Stimulated activated naive B cell treated with anti-CD40 and anti-IgM and Interleukin-4, amounts not matched to agents 10 μg/mL and 1 μg/mL and 100 μg/mL, for 72 hours (primary cell): ENCODE results near the gene AASS.

ENCODE experiments used
- ATAC-seq, 2 donors: fragments of 150-1000 bp; cut with Tn5 transposase; replicated peaks; 2 replicates each; pipeline ENCODE4 v1.10.0; 2021; ENCODE audit warnings: moderate library complexity in 1 of 2
- DNase-seq: peaks from one replicate; pipeline ENCODE4 v3.0.0; 2021
- H3K27ac Mint-ChIP-seq: one replicate; pipeline ENCODE4 v1.8.0; 2022; ENCODE audit warnings: mild to moderate bottlenecking, mixed read lengths
- H3K27me3 Mint-ChIP-seq, 2 donors: one replicate each; pipeline ENCODE4 v1.8.0; 2022; ENCODE audit warnings: mixed read lengths in 2 of 2
- H3K36me3 Mint-ChIP-seq, 2 donors: one replicate each; pipeline ENCODE4 v1.8.0; 2022; ENCODE audit warnings: mixed read lengths in 2 of 2, mild to moderate bottlenecking in 1 of 2
- H3K4me1 Mint-ChIP-seq, 2 donors: one replicate each; pipeline ENCODE4 v1.8.0; 2022; ENCODE audit warnings: mixed read lengths in 2 of 2, mild to moderate bottlenecking in 1 of 2
- H3K4me3 Mint-ChIP-seq, 2 donors: one replicate each; pipeline ENCODE4 v1.8.0; 2022; ENCODE audit warnings: mild to moderate bottlenecking in 2 of 2, mixed read lengths in 2 of 2, moderate library complexity in 1 of 2
- H3K9me3 Mint-ChIP-seq, 2 donors: one replicate each; pipeline ENCODE4 v1.8.0; 2022; ENCODE audit warnings: mixed read lengths in 2 of 2, mild to moderate bottlenecking in 1 of 2

AASS gene

GRCh38 chr7:122082670-122083069, 61.4 kb downstream of the AASS start:
- Mint-ChIP-seq H3K4me1 (no peaks in the 10 kb centered on the region), H3K4me3 (no peak overlapping the region), H3K27me3 (no peaks in the 10 kb centered on the region), H3K9me3 (no peaks in the 10 kb centered on the region), H3K36me3 (peaks cover 16 to 29% of the 10 kb centered on the region in 2 donors), H3K27ac (no peak overlapping the region)
- ATAC-seq (no peak), DNase-seq (no peak)

DNA sequence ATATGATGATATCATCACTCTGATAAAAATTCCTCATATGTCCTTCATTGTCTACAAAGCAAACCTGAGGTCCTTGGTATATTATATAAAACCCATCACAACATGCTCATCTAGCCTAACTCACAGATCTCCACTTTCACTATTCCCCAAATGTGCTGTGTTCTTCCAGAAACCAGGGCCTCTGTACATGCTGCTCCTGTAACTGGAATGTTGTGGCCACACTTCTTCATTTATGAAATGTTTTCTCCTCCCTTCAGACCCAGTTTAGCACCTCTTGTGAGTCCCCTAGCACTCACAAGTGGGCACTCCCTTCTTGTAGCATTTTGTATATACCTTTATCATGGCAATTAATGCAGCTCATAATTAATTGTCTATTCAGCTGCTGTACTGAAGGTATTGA, 61.9 kb downstream of the AASS start:
- H3K36me3 Mint-ChIP-seq, result peaks cover 19 to 34% of the 10 kb centered on the region in 2 donors
- no peak overlapping the region for H3K27ac Mint-ChIP-seq
- no peaks in the 10 kb centered on the region for H3K4me1 Mint-ChIP-seq
- H3K27me3 Mint-ChIP-seq, result no peaks in the 10 kb centered on the region
- no peak overlapping the region for H3K4me3 Mint-ChIP-seq
- no peak for ATAC-seq
- no peak for DNase-seq
- no peaks in the 10 kb centered on the region for H3K9me3 Mint-ChIP-seq

- no peak overlapping the region for H3K4me3 Mint-ChIP-seq
- H3K36me3 Mint-ChIP-seq, result peaks cover 17 to 24% of the 10 kb centered on the region in 2 donors
- no peaks in the 10 kb centered on the region for H3K4me1 Mint-ChIP-seq
- ATAC-seq (no peak), DNase-seq (no peak)
- H3K9me3 Mint-ChIP-seq, result peaks cover 0 to 3% of the 10 kb centered on the region in 2 donors
- no peaks in the 10 kb centered on the region for H3K27me3 Mint-ChIP-seq
- no peak overlapping the region for H3K27ac Mint-ChIP-seq
These were observed 70.4 kb downstream of the AASS start for GRCh38 chr7:122073635-122074034.

- Mint-ChIP-seq H3K27ac (no peak overlapping the region), H3K9me3 (peaks cover 0 to 3% of the 10 kb centered on the region in 2 donors), H3K4me3 (no peak overlapping the region), H3K27me3 (no peaks in the 10 kb centered on the region), H3K4me1 (no peaks in the 10 kb centered on the region), H3K36me3 (peaks cover 13 to 20% of the 10 kb centered on the region in 2 donors)
- no peak for DNase-seq
- no peak for ATAC-seq
These were observed 71.0 kb downstream of the AASS start for GRCh38 chr7:122072924-122073599.

- H3K27me3 Mint-ChIP-seq, result no peaks in the 10 kb centered on the region
- no peak overlapping the region for H3K27ac Mint-ChIP-seq
- H3K36me3 Mint-ChIP-seq, result peaks cover 7 to 12% of the 10 kb centered on the region in 2 donors
- H3K4me1 Mint-ChIP-seq, result no peaks in the 10 kb centered on the region
- no peak for ATAC-seq
- peaks cover 0 to 3% of the 10 kb centered on the region in 2 donors for H3K9me3 Mint-ChIP-seq
- DNase-seq, result no peak
- no peak overlapping the region for H3K4me3 Mint-ChIP-seq
These were observed 71.8 kb downstream of the AASS start for GRCh38 chr7:122072272-122072671.

DNA sequence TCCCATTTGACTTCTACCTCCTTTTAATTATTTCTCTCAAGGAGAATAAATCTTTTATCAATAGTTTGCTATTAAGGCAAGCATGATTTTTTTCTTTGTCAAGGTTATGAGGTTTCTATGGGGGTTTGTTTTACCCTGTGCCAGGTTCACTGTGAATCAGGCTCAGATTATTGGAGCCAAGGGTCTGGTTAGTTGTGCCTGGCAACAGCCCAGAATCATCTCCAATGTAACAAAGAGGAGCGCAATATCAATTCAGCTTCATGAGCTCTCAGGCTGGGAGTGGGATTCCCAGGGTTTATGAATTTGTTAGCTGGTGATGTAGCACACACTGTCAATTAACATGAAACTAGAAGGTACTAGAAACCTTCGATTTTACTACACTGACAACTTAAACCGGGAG, 73.2 kb downstream of the AASS start:
- no peak for ATAC-seq
- H3K27me3 Mint-ChIP-seq, result no peaks in the 10 kb centered on the region

GRCh38 chr7:122070062-122070461, 74.0 kb downstream of the AASS start:
- ATAC-seq (peak in 1 of 2 donors; percentile 55), DNase-seq (no peak)
- peaks cover 0 to 2% of the 10 kb centered on the region in 2 donors for H3K9me3 Mint-ChIP-seq
- no peak overlapping the region for H3K4me3 Mint-ChIP-seq
- peaks cover 4 to 5% of the 10 kb centered on the region in 2 donors for H3K36me3 Mint-ChIP-seq
- no peaks in the 10 kb centered on the region for H3K4me1 Mint-ChIP-seq
- H3K27ac Mint-ChIP-seq, result no peak overlapping the region
- H3K27me3 Mint-ChIP-seq, result peaks cover 3 to 4% of the 10 kb centered on the region in 2 donors

More for the DNA sequence above, 73.2 kb downstream of the AASS start:
- Mint-ChIP-seq H3K36me3 (peaks cover 6 to 9% of the 10 kb centered on the region in 2 donors), H3K4me3 (no peak overlapping the region), H3K4me1 (no peaks in the 10 kb centered on the region), H3K9me3 (peaks cover 0 to 3% of the 10 kb centered on the region in 2 donors), H3K27ac (no peak overlapping the region)
- no peak for DNase-seq

GRCh38 chr7:122068999-122069398, 75.0 kb downstream of the AASS start:
- Mint-ChIP-seq H3K4me3 (no peak overlapping the region), H3K27me3 (peaks cover 5 to 8% of the 10 kb centered on the region in 2 donors), H3K9me3 (no peaks in the 10 kb centered on the region), H3K36me3 (no peaks in the 10 kb centered on the region), H3K4me1 (no peaks in the 10 kb centered on the region), H3K27ac (no peak overlapping the region)
- DNase-seq (no peak), ATAC-seq (no peak)

DNA sequence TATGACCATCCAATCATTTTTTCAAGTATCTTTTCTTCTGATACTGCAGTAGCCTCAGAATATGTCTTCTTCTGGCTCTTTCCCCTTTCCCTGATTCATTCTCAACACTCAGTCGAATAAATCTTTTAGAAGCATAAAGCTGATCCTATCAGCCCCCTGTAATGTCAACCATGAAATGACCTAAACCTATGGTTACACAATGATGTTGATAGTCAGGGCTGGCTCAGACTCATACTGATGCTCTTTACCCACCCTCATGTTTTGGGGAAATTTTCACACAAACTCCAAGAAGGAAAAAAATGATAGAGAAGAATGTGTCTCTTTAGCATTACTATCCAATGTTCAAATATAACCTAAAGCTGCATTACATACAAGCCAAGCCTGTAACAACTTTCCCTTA, 76.0 kb downstream of the AASS start:
- no peaks in the 10 kb centered on the region for H3K9me3 Mint-ChIP-seq
- H3K27ac Mint-ChIP-seq, result no peak overlapping the region
- ATAC-seq, result no peak
- no peak overlapping the region for H3K4me3 Mint-ChIP-seq
- peaks cover 5 to 8% of the 10 kb centered on the region in 2 donors for H3K27me3 Mint-ChIP-seq
- no peak for DNase-seq
- no peaks in the 10 kb centered on the region for H3K4me1 Mint-ChIP-seq
- H3K36me3 Mint-ChIP-seq, result no peaks in the 10 kb centered on the region

- H3K27ac Mint-ChIP-seq, result no peak overlapping the region
- H3K4me1 Mint-ChIP-seq, result no peaks in the 10 kb centered on the region
- no peaks in the 10 kb centered on the region for H3K36me3 Mint-ChIP-seq
- ATAC-seq (no peak), DNase-seq (no peak)
- no peak overlapping the region for H3K4me3 Mint-ChIP-seq
- H3K27me3 Mint-ChIP-seq, result peaks cover 5 to 13% of the 10 kb centered on the region in 2 donors
- no peaks in the 10 kb centered on the region for H3K9me3 Mint-ChIP-seq
These were observed 77.0 kb downstream of the AASS start for GRCh38 chr7:122067077-122067476.

DNA sequence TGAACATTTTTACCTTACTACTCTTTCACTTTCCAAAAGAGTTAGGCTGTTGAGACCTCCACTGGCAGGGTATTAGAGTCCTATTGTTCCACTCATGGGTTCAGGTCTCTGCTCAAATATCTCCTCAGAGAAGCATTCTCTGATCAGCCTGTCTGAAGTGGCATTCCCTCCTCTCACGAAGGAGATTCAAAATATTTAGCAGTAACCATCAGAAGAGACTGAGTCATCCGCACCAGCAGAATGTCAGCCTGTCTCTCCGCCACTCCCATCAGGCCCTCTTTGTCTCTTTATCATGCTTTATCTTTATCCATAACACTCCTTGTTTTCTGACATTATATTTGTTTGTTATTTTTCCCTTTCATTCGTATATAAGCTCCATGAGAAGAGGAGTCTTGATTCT, 79.1 kb downstream of the AASS start:
- DNase-seq (no peak), ATAC-seq (no peak)
- no peaks in the 10 kb centered on the region for H3K9me3 Mint-ChIP-seq
- H3K4me3 Mint-ChIP-seq, result no peak overlapping the region
- H3K27ac Mint-ChIP-seq, result no peak overlapping the region
- no peaks in the 10 kb centered on the region for H3K4me1 Mint-ChIP-seq
- peaks cover 5 to 13% of the 10 kb centered on the region in 2 donors for H3K27me3 Mint-ChIP-seq
- H3K36me3 Mint-ChIP-seq, result no peaks in the 10 kb centered on the region

GRCh38 chr7:122063146-122063545, 80.9 kb downstream of the AASS start:
- no peak for ATAC-seq

GRCh38 chr7:122059542-122059941, 84.5 kb downstream of the AASS start:
- H3K4me1 Mint-ChIP-seq, result no peaks in the 10 kb centered on the region
- no peak for ATAC-seq
- no peak overlapping the region for H3K27ac Mint-ChIP-seq
- no peak overlapping the region for H3K4me3 Mint-ChIP-seq
- no peaks in the 10 kb centered on the region for H3K36me3 Mint-ChIP-seq
- peaks cover 0 to 5% of the 10 kb centered on the region in 2 donors for H3K27me3 Mint-ChIP-seq
- no peak for DNase-seq
- H3K9me3 Mint-ChIP-seq, result no peaks in the 10 kb centered on the region

More at GRCh38 chr7:122063146-122063545, 80.9 kb downstream of the AASS start:
- Mint-ChIP-seq H3K27ac (no peak overlapping the region), H3K9me3 (no peaks in the 10 kb centered on the region), H3K4me3 (no peak overlapping the region), H3K4me1 (no peaks in the 10 kb centered on the region), H3K36me3 (no peaks in the 10 kb centered on the region), H3K27me3 (peaks cover 5 to 13% of the 10 kb centered on the region in 2 donors)
- no peak for DNase-seq

- Mint-ChIP-seq H3K27me3 (no peaks in the 10 kb centered on the region), H3K4me1 (no peaks in the 10 kb centered on the region), H3K36me3 (no peaks in the 10 kb centered on the region), H3K4me3 (no peak overlapping the region), H3K9me3 (no peaks in the 10 kb centered on the region), H3K27ac (no peak overlapping the region)
- no peak for DNase-seq
- no peak for ATAC-seq
These were observed 87.1 kb downstream of the AASS start for GRCh38 chr7:122056977-122057376.

GRCh38 chr7:122055073-122055472, 89.0 kb downstream of the AASS start:
- no peak for DNase-seq
- ATAC-seq, result no peak
- no peaks in the 10 kb centered on the region for H3K9me3 Mint-ChIP-seq
- no peaks in the 10 kb centered on the region for H3K4me1 Mint-ChIP-seq
- no peaks in the 10 kb centered on the region for H3K36me3 Mint-ChIP-seq
- H3K4me3 Mint-ChIP-seq, result no peak overlapping the region
- H3K27ac Mint-ChIP-seq, result no peak overlapping the region
- no peaks in the 10 kb centered on the region for H3K27me3 Mint-ChIP-seq
